ENCODE data around the gene KNG1. TPM values are rescaled to one million over a fixed set of nuclear protein-coding genes. Genes with fewer than 3 reads are reported as not detected.

The KNG1 gene
- total RNA-seq, 2 donors from 2014 or later = not detected

DNA sequence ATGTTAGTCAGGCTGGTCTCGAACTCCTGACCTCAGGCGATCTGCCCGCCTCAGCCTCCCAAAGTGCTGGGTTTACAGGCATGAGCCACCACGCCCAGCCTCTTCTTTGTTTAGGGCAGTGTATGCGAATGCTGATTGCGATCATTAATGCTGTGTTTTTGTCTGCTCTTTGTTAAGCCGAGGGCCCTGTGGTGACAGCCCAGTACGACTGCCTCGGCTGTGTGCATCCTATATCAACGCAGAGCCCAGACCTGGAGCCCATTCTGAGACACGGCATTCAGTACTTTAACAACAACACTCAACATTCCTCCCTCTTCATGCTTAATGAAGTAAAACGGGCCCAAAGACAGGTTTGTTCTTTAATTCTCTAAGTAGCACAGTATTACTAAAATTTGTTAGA, 7.8 kb downstream of the KNG1 start:
- H3K27ac Mint-ChIP-seq = no peak overlapping the region
- no peak for ATAC-seq
- no peak for DNase-seq
- H3K4me1 Mint-ChIP-seq = no peaks in the 10 kb centered on the region
- H3K4me3 Mint-ChIP-seq = no peak overlapping the region
- H3K9me3 ChIP-seq (ENCODE audit: control insufficient read depth, low read length, poor library complexity, severe bottlenecking) = no peaks in the 10 kb centered on the region
- no peaks in the 10 kb centered on the region for H3K27me3 Mint-ChIP-seq
- H3K36me3 Mint-ChIP-seq (ENCODE audit: low read depth) = no peaks in the 10 kb centered on the region

DNA sequence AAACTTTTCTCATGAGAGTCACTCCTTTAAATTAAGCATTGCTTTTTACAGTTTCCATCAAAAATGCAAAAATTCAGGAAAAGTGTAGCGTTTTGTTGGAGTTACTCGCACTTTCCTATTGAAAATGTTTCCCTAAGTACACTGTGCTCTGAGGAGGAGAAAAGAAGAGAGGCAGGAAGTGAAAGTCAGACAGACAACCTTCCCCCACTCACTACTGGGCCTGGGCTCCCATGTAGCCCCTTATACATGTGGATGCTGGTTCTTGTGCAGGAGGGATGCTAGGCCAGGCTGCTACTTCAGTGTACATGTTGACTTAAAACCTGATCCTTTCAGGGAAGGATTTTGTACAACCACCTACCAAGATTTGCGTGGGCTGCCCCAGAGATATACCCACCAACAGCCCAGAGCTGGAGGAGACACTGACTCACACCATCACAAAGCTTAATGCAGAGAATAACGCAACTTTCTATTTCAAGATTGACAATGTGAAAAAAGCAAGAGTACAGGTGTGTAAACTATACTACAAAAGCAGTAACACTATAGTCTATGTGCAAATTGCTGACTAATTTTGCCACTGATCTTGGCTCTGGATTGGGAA, 15.1 kb downstream of the KNG1 start:
- no peaks in the 10 kb centered on the region for H3K4me1 Mint-ChIP-seq

DNA sequence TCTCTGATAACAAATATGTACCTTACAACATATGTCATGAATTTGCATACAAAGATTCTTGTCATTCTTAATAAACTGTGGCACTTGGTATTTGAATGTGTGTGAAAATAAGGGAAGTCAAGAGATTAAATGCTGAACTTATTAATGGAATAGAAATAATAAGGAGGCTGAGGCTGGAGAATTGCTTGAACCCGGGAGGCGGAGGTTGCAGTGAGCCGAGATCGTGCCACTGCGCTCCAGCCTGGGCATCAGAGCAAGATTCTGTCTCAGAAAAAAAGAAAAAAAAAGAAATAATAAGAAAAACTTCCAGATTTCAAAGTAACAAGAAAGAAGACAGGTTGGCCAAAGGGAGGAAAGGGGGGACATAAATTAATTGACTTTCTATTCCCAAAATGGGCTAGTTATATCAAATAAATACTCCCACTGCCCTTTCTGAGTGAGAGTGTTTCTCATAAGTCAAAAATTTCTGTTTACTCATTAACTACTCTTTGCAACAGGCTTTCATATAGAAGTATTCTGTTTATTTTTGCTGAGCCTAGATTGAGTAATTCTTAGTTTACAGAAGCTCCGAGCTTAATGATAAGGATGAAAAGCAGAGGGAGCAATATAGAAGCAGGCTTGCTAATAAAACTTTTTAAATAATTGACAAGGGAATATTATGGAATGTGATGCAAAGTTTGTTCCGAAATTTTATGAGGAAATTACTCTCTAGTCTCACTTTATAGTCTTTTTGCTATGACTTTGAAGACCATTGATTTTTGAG, 25.6 kb downstream of the KNG1 start:
- Mint-ChIP-seq H3K27me3 (no peaks in the 10 kb centered on the region), H3K4me3 (no peak overlapping the region), H3K4me1 (peaks cover under 1% of the 10 kb centered on the region), H3K27ac (no peak overlapping the region), H3K36me3 (ENCODE audit: low read depth) (peaks cover 4% of the 10 kb centered on the region)
- no peak for ATAC-seq
- no peak for DNase-seq
- no peaks in the 10 kb centered on the region for H3K9me3 ChIP-seq (ENCODE audit: control insufficient read depth, low read length, poor library complexity, severe bottlenecking)

More for the DNA sequence above, 15.1 kb downstream of the KNG1 start:
- H3K27me3 Mint-ChIP-seq = peaks cover 11% of the 10 kb centered on the region
- H3K9me3 ChIP-seq (ENCODE audit: control insufficient read depth, low read length, poor library complexity, severe bottlenecking) = no peaks in the 10 kb centered on the region
- H3K4me3 Mint-ChIP-seq = no peak overlapping the region
- H3K36me3 Mint-ChIP-seq (ENCODE audit: low read depth) = peaks cover 5% of the 10 kb centered on the region
- no peak overlapping the region for H3K27ac Mint-ChIP-seq
- ATAC-seq (no peak), DNase-seq (no peak)

DNA sequence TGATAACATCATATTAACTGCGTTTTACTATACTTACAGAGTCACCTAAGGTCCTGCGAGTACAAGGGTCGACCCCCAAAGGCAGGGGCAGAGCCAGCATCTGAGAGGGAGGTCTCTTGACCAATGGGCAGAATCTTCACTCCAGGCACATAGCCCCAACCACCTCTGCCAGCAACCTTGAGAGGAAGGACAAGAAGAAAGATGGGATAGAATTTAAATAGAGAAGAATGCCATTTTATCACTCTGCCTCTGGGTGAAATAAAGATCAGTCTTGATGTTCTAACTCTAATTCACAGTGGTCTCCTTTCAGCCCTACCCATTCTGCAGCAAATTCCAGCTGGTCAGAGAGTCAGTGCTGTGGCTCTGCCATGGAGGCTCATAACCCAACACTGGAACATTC, 26.5 kb downstream of the KNG1 start:
- ATAC-seq (no peak), DNase-seq (no peak)
- peaks cover 5% of the 10 kb centered on the region for H3K4me1 Mint-ChIP-seq
- no peak overlapping the region for H3K4me3 Mint-ChIP-seq
- H3K27ac Mint-ChIP-seq = no peak overlapping the region
- H3K27me3 Mint-ChIP-seq = no peaks in the 10 kb centered on the region
- peaks cover 4% of the 10 kb centered on the region for H3K36me3 Mint-ChIP-seq (ENCODE audit: low read depth)
- H3K9me3 ChIP-seq (ENCODE audit: control insufficient read depth, low read length, poor library complexity, severe bottlenecking) = no peaks in the 10 kb centered on the region

DNA sequence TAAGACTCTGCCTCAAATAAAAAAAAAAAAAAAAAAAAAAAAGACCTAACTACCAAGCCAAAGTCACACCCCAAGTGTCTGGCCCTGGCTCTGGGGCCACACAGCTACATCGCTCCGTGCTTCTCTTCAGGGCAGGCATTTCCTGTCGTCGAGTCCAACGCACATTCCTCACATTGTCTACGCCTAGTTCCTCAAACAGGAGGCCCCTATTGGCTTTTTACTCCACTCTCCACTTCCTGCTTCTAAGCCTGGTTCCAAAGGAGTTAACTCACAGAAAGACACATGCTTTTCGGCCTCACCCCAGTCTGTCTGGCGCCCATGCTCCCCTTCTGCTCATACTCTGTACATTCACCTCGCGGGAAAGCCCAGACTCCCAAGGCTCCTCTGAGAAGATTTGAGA, 28.8 kb downstream of the KNG1 start:
- H3K9me3 ChIP-seq (ENCODE audit: control insufficient read depth, low read length, poor library complexity, severe bottlenecking) = no peaks in the 10 kb centered on the region
- no peak for DNase-seq
- Mint-ChIP-seq H3K27me3 (no peaks in the 10 kb centered on the region), H3K36me3 (ENCODE audit: low read depth) (peaks cover 4% of the 10 kb centered on the region), H3K4me1 (peaks cover 5% of the 10 kb centered on the region), H3K27ac (peak overlapping the region; percentile 37), H3K4me3 (no peak overlapping the region)
- ATAC-seq = no peak

DNA sequence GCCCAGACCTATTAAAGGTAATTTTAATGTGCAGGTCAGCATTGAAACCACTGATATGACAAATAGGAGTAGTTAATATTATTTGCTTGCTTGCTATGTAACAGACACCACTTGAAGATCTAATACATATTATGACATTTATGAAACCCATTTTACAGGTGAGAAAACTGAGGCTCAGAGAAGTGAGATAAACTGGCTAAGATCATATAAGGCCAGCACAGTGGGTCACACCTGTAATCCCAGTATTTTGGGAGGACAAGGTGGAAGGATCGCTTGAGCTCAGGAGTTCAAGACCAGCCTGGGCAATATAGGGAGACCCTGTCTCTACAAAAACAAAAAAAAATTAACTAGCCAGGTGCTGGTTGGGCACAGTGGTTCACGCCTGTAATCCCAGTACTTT, 33.2 kb downstream of the KNG1 start:
- no peak overlapping the region for H3K27ac Mint-ChIP-seq
- no peaks in the 10 kb centered on the region for H3K36me3 Mint-ChIP-seq (ENCODE audit: low read depth)
- peaks cover 18% of the 10 kb centered on the region for H3K27me3 Mint-ChIP-seq
- H3K9me3 ChIP-seq (ENCODE audit: control insufficient read depth, low read length, poor library complexity, severe bottlenecking) = no peaks in the 10 kb centered on the region
- no peak for DNase-seq
- ATAC-seq = no peak
- peaks cover 5% of the 10 kb centered on the region for H3K4me1 Mint-ChIP-seq
- no peak overlapping the region for H3K4me3 Mint-ChIP-seq

DNA sequence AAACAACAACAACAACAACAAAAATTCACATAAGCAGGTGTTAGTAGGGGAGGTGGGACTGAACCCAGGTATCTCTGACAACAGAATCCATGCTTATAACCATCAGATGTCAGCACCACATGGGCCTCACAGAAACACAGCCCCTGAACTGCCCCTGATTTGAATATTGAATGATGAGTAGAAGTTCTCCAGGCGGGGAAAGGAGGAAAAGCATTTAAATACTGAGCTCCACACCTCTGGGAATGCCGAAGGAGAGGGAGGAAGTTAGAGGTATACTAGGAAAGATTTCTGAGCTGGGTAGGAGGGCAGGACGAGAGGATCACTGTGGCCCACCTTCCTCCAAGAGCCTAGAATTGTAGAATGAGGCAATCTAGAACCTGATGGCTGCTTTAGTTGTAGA, 34.3 kb downstream of the KNG1 start:
- Mint-ChIP-seq H3K4me1 (peaks cover 5% of the 10 kb centered on the region), H3K27me3 (peaks cover 19% of the 10 kb centered on the region), H3K36me3 (ENCODE audit: low read depth) (no peaks in the 10 kb centered on the region), H3K27ac (no peak overlapping the region), H3K4me3 (no peak overlapping the region)
- ATAC-seq = no peak
- no peak for DNase-seq
- H3K9me3 ChIP-seq (ENCODE audit: control insufficient read depth, low read length, poor library complexity, severe bottlenecking) = no peaks in the 10 kb centered on the region

DNA sequence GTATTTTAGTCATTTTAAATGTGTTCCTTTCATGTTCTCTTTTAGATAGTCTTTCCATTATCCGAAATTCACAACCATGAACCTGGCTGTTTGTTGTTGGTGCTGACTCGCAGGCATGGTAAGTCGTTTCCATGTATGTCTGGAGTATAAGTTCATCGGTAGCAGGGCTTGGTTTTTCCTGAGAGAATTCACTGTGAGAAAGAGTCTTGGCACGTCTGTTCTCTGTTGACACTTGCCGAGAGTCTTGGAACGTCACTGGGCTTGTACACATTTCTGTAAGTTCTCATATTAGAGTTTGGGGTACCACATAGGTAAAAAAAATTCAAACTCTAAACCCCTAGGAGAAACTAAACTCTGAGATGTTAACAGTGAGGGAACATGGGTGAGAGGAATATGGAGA, 36.8 kb downstream of the KNG1 start:
- H3K27ac Mint-ChIP-seq = no peak overlapping the region
- no peak overlapping the region for H3K4me3 Mint-ChIP-seq
- H3K36me3 Mint-ChIP-seq (ENCODE audit: low read depth) = no peaks in the 10 kb centered on the region
- DNase-seq (no peak), ATAC-seq (no peak)
- H3K9me3 ChIP-seq (ENCODE audit: control insufficient read depth, low read length, poor library complexity, severe bottlenecking) = no peaks in the 10 kb centered on the region
- H3K27me3 Mint-ChIP-seq = peaks cover 29% of the 10 kb centered on the region
- H3K4me1 Mint-ChIP-seq = no peaks in the 10 kb centered on the region

DNA sequence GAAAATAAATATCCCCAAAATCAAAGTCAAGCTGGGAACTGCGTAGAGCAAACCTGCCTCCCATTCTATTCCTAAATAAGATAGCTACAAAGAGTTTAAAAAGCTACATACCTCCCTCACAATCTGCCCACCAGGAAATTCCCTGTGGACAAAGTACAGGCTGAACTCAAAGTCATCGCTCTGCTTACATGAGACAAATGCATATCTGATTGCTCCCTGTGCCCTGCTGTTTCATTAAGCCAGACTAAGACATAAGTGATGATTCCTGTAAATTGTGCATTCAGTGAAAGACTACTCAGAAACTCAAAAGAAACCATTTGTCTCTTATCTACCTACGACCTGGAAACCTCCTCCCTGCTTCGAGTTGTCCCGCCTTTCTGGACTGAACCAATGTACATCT, 37.7 kb downstream of the KNG1 start:
- H3K9me3 ChIP-seq (ENCODE audit: control insufficient read depth, low read length, poor library complexity, severe bottlenecking) = no peaks in the 10 kb centered on the region
- Mint-ChIP-seq H3K27me3 (peaks cover 29% of the 10 kb centered on the region), H3K27ac (no peak overlapping the region), H3K4me3 (no peak overlapping the region), H3K36me3 (ENCODE audit: low read depth) (no peaks in the 10 kb centered on the region), H3K4me1 (no peaks in the 10 kb centered on the region)
- DNase-seq (no peak), ATAC-seq (no peak)

DNA sequence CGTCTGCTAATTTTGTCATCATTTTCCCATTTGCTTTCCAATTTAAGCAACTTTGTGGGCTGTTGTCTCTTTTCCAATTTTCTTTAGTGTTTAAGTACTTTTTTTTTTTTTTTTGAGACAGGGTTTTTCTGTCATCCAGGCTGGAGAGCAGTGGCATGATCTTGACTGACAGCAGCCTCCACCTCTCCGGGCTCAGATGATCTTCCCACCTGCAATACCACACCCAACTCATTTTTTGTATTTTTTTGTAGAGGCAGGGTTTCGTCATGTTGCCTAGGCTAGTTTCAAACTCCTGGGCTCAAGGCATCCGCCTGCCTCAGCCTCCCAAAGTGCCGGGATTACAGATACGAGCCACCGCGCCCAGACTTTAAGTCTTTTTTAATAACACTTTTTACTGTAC, 40.1 kb downstream of the KNG1 start:
- no peak for DNase-seq

DNA sequence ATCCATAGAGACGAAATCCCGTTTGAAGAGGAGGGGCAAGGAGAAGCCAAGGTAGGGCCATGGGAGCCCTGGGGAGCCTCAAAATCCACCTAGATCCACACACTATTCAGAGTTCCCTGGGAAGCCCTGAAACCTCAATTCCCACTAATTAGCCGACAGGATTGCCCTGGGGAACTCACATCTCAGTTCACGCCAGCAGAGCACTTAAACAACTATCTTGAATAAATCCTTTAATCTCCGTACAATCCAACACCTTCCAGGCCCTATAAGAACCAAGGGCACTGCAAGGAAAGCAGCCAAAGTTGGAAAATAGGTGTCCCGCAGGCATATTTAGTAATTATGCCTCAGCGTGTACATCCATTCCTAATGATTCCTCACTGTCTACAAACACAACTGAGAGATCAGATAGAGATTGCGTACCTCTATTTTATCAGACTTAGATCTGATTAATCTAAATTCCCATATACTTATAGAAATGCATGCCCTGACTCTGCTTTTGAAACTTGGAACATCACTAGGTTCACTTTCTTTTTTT, 40.6 kb downstream of the KNG1 start:
- DNase-seq (no peak), ATAC-seq (no peak)
- Mint-ChIP-seq H3K36me3 (ENCODE audit: low read depth) (no peaks in the 10 kb centered on the region), H3K4me3 (no peak overlapping the region), H3K27me3 (peaks cover 22% of the 10 kb centered on the region), H3K4me1 (no peaks in the 10 kb centered on the region), H3K27ac (no peak overlapping the region)
- no peaks in the 10 kb centered on the region for H3K9me3 ChIP-seq (ENCODE audit: control insufficient read depth, low read length, poor library complexity, severe bottlenecking)

More for the DNA sequence above, 40.1 kb downstream of the KNG1 start:
- Mint-ChIP-seq H3K36me3 (ENCODE audit: low read depth) (no peaks in the 10 kb centered on the region), H3K27ac (no peak overlapping the region), H3K27me3 (peaks cover 22% of the 10 kb centered on the region), H3K4me1 (no peaks in the 10 kb centered on the region), H3K4me3 (no peak overlapping the region)
- no peak for ATAC-seq
- no peaks in the 10 kb centered on the region for H3K9me3 ChIP-seq (ENCODE audit: control insufficient read depth, low read length, poor library complexity, severe bottlenecking)

DNA sequence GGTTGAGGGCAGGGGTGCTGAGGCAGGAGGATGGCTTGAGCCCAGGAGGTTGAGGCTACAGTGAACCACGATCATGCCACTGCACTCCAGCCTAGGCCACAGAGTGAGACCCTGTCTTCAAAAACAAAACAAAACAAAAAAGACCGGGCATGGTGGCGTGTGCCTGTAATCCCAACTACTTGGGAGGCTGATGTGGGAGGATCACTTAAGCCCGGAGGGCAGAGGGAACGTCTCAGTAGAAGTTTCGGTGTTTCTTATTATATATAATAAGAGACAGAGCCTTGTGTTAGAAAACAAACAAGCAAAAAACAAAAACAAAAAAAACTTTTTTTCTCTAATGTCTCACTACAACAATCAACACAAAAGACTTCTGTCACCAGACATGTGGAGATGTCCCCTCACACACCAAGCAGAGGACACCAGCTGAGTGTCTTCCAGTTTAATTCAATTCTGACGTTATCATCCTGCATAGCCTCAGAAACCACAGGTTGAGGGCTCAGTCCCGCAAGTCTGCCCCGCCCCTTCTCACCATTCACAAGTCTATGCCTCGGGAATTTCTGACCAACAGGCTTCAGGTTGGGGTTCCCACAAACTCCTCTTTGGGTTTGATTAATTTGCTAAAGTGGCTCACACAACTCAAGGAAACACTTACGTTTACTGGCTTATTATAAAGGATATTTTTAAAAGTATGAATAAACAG, 42.2 kb downstream of the KNG1 start:
- Mint-ChIP-seq H3K36me3 (ENCODE audit: low read depth) (no peaks in the 10 kb centered on the region), H3K27ac (no peak overlapping the region), H3K4me3 (no peak overlapping the region), H3K27me3 (peaks cover 15% of the 10 kb centered on the region), H3K4me1 (no peaks in the 10 kb centered on the region)
- no peaks in the 10 kb centered on the region for H3K9me3 ChIP-seq (ENCODE audit: control insufficient read depth, low read length, poor library complexity, severe bottlenecking)
- DNase-seq (no peak), ATAC-seq (no peak)

DNA sequence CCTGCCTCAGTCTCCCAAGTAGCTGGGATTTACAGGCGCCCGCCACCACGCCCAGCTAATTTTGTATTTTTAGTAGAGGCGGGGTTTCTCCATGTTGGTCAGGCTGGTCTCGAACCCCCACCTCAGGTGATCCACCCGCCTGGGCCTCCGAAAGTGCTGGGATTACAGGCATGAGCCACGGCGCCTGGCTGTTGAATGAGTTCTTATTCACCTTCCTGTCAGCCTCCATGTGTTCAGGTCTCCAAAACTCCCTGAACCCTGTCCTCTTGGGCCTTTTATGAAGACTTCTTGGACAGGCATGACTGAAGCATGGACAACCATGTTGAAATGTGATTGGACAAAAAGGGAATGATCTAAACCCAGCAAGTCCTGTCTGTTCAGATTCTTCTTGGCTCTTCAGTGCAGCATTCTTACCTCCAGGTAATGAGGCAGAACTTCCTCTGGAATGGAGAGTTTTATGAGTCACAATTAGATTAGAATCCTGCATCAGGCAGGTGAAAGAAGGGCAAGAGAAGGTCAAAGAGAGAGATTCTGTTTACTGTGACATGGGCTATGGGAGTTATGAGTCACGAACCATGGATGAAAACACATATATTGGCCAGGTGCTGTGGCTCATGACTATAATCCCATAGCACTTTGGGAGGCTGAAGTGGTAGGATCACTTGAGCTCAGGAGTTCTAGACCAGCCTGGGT, 43.1 kb downstream of the KNG1 start:
- no peaks in the 10 kb centered on the region for H3K9me3 ChIP-seq (ENCODE audit: control insufficient read depth, low read length, poor library complexity, severe bottlenecking)
- DNase-seq (no peak), ATAC-seq (no peak)
- no peak overlapping the region for H3K27ac Mint-ChIP-seq
- no peaks in the 10 kb centered on the region for H3K4me1 Mint-ChIP-seq
- no peak overlapping the region for H3K4me3 Mint-ChIP-seq
- no peaks in the 10 kb centered on the region for H3K36me3 Mint-ChIP-seq (ENCODE audit: low read depth)
- peaks cover 11% of the 10 kb centered on the region for H3K27me3 Mint-ChIP-seq

Measured in T-helper 17 cell (primary cell).